Effector memory CD4-positive, alpha-beta T cell (primary cell): ENCODE data around the gene ACSL3.
A peak's percentile ranks its signal among the peaks of the same experiment; 100 is the strongest.

Experiments used
- DNase-seq, 3 donors: peaks; one replicate each; pipeline ENCODE4 v3.0.0-alpha.2; 2020
- H3K27ac ChIP-seq: 2 replicates; pipeline ENCODE4 v1.7.0; 2013; ENCODE audit warnings: mild to moderate bottlenecking, low read length, moderate library complexity; ENCODE audit not compliant: insufficient read depth, poor library complexity, severe bottlenecking
- H3K27me3 ChIP-seq: replicated peaks from 2 replicates; pipeline ENCODE4 v1.7.0; 2013; ENCODE audit warnings: mild to moderate bottlenecking, low read length; ENCODE audit not compliant: insufficient read depth, control insufficient read depth, poor library complexity, severe bottlenecking
- H3K36me3 ChIP-seq: 2 replicates; pipeline ENCODE4 v1.7.0; 2013; ENCODE audit warnings: mild to moderate bottlenecking, low read length, moderate library complexity; ENCODE audit not compliant: control insufficient read depth, insufficient read depth
- H3K4me1 ChIP-seq: 2 replicates; pipeline ENCODE4 v1.7.0; 2013; ENCODE audit warnings: low read length, mild to moderate bottlenecking; ENCODE audit not compliant: control insufficient read depth, insufficient read depth, poor library complexity, severe bottlenecking
- H3K4me3 ChIP-seq: 2 replicates; pipeline ENCODE4 v1.7.0; 2013; ENCODE audit warnings: low read length, low read depth, mild to moderate bottlenecking; ENCODE audit not compliant: insufficient read depth, poor library complexity, severe bottlenecking
- H3K9me3 ChIP-seq: 2 replicates; pipeline ENCODE4 v1.7.0; 2013; ENCODE audit warnings: mild to moderate bottlenecking, low read length, moderate library complexity; ENCODE audit not compliant: control insufficient read depth
- total RNA-seq, 3 donors: gene quantifications; one replicate each; lab custom pipeline; 2026; lab: John Stamatoyannopoulos, UW

The ACSL3 gene
- 58.9 to 72.8 (median 71.4) reads per million in 3 donors for total RNA-seq

DNA sequence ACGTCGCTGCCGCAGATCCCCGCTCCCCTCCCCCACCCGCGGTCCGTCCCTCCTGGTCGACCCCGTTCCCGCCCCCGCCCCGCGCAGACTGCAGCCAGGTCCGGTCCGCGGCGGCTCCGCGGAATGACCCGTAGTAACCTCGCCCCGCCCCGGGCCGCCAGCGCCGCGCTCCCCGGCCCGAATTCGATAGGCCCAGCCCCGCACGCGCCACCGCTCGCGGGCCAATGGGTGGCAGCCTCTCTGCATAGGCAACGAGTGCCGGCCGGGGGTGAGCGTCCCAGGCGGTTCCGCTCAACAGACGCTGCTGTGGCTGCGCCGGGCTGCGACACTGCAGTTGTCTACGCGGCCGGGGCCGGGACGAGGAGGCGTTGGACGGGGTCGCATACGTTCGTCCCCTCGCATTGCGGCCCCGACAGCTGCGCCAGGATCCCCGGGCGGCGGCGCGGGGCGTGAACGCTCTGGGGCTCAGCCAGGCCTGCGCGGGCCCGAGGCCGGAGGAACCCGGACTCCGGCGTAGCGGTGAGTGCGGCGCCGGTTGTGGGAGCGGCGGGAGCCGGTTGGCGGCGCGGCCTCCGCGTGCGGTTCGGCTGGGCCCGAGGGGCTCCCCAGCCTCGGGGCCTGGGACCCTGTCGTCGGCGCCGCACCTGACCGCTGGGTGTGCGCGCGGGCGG lies at the start of gene ACSL3:
Gene ACSL3, plus strand, starts transcription at position 297 of the 671 bp plus-strand sequence. CDS start 47,737 bp downstream, outside the sequence.
- Histone ChIP-seq H3K36me3 (no peaks in the 10 kb centered on the region), H3K4me1 (peaks cover 14% of the 10 kb centered on the region), H3K4me3 (peak within 1 kb of the TSS; percentile 75), H3K27me3 (no peaks in the 10 kb centered on the region), H3K27ac (peak within 1 kb of the TSS; percentile 76), H3K9me3 (no peaks in the 10 kb centered on the region)
- peak; percentile 78 to 86 (median 83) for DNase-seq

DNA sequence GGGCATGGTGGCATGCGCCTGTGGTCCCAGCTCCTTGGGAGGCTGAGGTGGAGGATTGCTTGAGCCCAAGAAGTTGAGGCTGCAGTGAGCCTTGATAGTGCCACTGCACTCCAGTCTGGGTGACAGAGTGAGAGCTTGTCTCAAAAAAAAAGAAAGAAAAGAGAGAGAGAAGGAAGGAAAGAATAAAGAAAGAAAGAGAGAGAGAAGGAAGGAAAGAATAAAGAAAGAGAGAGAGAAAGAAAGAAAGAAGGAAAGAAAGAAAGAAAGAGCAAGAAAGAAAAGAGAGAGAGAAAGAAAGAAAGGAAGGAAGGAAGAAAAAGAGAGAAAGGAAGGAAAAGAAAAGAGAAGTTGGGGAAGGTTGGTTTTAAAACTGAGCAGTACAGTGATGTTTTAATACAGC lies 49.0 kb upstream of the ACSL3 start:
- DNase-seq, result no peak
- Histone ChIP-seq H3K27me3 (no peaks in the 10 kb centered on the region), H3K36me3 (no peaks in the 10 kb centered on the region), H3K4me1 (no peaks in the 10 kb centered on the region), H3K4me3 (no peak overlapping the region), H3K9me3 (no peaks in the 10 kb centered on the region), H3K27ac (no peak overlapping the region)

DNA sequence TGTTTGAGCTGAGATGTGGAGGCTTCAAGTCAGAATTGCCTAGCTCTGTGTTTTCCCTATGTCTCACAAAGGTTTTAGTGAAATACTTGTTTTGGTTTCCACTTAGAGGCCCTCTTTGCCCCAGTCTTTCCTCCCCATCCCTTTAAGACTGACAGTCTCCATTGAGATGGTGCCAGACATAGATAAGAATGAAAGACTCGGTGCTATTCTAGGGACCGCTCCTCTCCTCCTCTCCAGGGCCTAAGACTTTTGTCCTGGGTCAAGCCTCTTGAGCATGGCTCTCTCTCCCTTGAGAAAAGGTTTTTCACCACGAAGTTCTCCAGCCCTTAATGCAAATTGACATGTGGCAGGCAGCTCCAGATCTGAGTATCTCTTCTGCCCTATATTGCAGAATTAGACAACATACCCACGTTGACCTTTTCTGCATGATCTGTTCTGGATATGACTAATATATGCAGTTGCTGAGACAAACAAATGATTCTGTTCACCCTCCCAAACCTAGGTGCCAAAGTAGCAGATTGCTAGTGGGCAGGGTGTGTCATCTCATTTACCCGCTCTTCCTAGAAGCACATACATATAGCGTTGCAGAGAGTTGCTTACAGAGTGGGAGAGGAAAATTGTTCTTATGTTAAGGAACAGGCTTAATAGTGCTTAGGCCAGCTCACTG lies 47.5 kb upstream of the ACSL3 start:
- H3K27ac ChIP-seq, result no peak overlapping the region
- no peaks in the 10 kb centered on the region for H3K9me3 ChIP-seq
- no peak overlapping the region for H3K4me3 ChIP-seq
- no peaks in the 10 kb centered on the region for H3K27me3 ChIP-seq
- no peaks in the 10 kb centered on the region for H3K36me3 ChIP-seq
- DNase-seq, result no peak
- no peaks in the 10 kb centered on the region for H3K4me1 ChIP-seq

DNA sequence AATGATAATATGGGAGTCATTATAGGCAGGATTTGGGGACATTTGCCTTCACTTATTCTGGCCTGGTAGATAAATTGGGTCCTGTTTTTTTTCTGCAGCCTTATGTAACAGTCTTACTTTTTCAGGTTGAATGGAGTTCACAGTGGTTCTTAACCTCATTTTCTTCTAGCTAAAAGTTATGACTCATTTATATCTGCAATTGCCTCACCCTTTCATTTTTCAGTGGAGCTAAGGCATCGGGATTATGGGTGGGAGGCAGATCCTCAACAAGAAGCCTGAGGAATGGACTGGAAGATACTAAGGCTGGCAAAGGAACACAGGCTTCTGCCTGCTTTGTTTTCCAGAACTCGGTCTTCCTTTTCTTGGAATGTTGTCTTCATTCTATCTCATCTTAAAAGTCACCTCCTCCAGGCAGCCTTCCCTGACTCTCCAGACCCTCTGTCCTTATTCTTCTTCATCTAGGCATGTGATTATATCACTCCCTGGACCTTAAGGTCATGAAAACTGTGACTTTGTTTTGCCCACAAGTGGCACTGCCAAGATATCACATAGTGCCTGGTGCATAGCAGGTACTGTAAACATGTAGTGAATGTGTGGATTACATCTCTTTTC lies 41.0 kb upstream of the ACSL3 start:
- no peaks in the 10 kb centered on the region for H3K9me3 ChIP-seq
- no peaks in the 10 kb centered on the region for H3K4me1 ChIP-seq
- no peak overlapping the region for H3K27ac ChIP-seq
- H3K4me3 ChIP-seq, result no peak overlapping the region
- no peaks in the 10 kb centered on the region for H3K27me3 ChIP-seq
- H3K36me3 ChIP-seq, result no peaks in the 10 kb centered on the region
- no peak for DNase-seq

DNA sequence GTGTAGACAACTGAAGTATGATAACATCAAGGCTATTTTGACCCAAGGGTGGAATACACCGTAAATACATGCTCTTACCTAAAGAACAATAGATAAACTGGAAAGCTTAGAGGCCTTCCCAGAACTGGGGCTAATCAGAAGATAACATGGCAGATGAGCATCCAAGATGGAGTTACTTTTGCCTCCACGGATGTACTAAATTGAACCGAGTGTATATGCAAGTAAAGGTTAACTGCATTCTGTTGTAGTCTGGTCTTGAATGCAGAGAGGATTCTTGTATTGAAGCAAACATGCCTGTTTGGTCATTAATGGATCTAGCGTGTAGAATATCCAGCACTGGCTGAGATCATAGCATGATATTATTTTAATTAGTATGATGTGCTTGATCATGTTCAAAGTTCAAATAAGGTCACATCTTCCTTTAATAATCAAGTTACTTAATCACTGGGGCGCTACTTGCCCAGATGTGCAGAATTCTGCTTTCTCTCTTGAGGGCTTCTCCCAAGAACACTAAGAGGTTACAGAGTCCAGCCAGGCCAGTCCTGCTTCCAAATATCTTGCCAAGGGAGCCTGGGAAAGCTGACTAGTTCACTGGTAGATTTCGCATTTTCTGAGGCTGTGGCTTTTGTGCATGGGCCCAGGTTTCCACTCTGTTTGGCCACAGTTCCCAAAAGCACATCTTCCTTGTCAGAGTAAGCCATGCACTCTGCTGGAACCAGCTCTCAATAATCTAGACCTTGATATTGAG lies 37.5 kb upstream of the ACSL3 start:
- no peak overlapping the region for H3K4me3 ChIP-seq
- no peak for DNase-seq
- H3K27ac ChIP-seq, result no peak overlapping the region

DNA sequence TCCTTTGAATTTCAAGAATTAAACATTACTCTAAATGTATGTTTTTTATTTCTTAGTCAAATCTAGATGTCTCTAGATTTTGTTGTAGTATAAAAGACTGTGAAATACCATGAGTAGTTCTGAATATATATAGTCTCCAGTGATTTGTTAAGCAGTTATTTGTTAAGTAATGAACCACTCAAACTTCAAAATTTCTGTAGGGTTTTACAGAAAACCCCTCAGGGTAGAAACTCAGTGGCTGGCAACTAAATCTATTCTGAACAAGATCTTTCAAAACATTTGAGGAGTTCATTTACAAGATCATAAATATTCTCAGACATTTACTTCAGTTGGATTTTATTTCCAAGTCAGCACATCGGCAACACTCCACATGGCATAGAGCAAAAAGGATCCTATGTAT lies 35.8 kb upstream of the ACSL3 start:
- DNase-seq, result no peak
- Histone ChIP-seq H3K4me3 (no peak overlapping the region), H3K4me1 (no peaks in the 10 kb centered on the region)

More for the DNA sequence above, 37.5 kb upstream of the ACSL3 start:
- no peaks in the 10 kb centered on the region for H3K36me3 ChIP-seq
- no peaks in the 10 kb centered on the region for H3K27me3 ChIP-seq
- no peaks in the 10 kb centered on the region for H3K9me3 ChIP-seq
- H3K4me1 ChIP-seq, result no peaks in the 10 kb centered on the region

DNA sequence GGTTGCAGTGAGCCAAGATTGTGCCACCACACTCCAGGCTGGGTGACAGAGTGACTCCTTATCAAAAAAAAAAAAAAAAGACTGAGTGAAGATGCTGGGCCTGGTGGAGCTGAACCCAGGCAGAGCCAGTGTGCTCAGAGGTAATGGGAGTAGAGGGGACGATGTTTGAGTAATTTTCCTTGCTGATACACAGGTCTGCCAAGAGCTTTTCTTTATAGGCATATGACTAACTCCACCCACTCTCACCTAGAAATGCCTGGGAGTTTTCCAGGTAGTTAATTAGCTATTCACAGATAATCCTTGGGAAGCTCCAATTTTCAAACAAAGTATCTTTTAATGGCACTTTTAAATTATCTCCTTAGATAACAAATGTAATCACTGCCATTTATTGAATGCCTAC lies 33.4 kb upstream of the ACSL3 start:
- Histone ChIP-seq H3K27me3 (no peaks in the 10 kb centered on the region), H3K27ac (no peak overlapping the region), H3K9me3 (no peaks in the 10 kb centered on the region), H3K4me3 (no peak overlapping the region), H3K4me1 (no peaks in the 10 kb centered on the region), H3K36me3 (no peaks in the 10 kb centered on the region)
- no peak for DNase-seq

More for the DNA sequence above, 35.8 kb upstream of the ACSL3 start:
- no peak overlapping the region for H3K27ac ChIP-seq
- no peaks in the 10 kb centered on the region for H3K9me3 ChIP-seq
- H3K36me3 ChIP-seq, result no peaks in the 10 kb centered on the region
- no peaks in the 10 kb centered on the region for H3K27me3 ChIP-seq

DNA sequence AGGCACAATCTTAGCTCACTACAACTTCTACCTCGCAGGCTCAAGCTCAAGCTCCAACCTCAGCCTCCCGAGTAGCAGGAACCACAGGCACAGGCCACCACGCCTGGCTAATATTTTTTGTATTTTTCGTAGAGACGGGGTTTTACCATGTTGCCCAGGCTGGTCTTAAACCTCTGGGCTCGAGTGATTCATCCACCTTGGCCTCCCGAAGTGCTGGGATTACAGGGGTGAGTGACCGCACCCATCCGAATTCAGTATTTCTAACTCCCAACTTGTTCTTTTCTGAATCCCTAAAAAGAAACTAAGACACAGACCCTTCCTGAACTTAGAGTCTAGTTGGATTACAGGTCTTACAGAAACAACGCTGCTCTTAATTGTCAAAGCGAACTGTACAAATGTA lies 32.3 kb upstream of the ACSL3 start:
- Histone ChIP-seq H3K4me1 (no peaks in the 10 kb centered on the region), H3K27ac (no peak overlapping the region), H3K9me3 (no peaks in the 10 kb centered on the region), H3K4me3 (no peak overlapping the region), H3K36me3 (no peaks in the 10 kb centered on the region), H3K27me3 (no peaks in the 10 kb centered on the region)
- no peak for DNase-seq

DNA sequence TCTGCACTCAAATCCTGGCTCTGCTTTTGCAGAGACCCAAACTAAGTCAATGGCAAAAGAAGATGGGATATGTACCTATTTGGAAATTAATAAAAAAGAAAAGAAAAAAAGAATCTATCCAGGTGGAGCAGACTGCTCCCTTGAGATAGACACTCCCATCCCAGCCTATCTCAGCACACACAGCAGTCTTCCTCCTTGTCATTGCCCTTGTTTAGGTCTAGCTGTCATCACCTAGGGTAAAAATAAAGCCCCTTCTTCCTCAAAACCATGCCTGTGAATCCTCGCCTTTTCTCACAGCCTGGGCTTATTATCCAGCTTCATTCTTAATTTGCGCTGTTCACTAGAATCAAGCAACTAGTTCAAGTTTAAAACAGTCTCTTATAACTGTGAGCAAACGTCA lies 30.7 kb upstream of the ACSL3 start:
- no peaks in the 10 kb centered on the region for H3K9me3 ChIP-seq
- no peak for DNase-seq
- H3K4me3 ChIP-seq, result no peak overlapping the region
- no peak overlapping the region for H3K27ac ChIP-seq
- no peaks in the 10 kb centered on the region for H3K36me3 ChIP-seq
- no peaks in the 10 kb centered on the region for H3K27me3 ChIP-seq
- H3K4me1 ChIP-seq, result no peaks in the 10 kb centered on the region
